Fibroblast of lung (primary cell): ENCODE data around the gene UPP2.

Experiments
- CTCF ChIP-seq, 2 donors: IDR thresholded peaks in 1 of 2; conservative IDR thresholded peaks in 1 of 2; 1 replicate in 1 of 2; 2 replicates in 1 of 2; pipeline ENCODE4 v1.5.1; 2011 to 2012; ENCODE audit warnings: low read length in 2 of 2, control low read depth in 1 of 2, inconsistent platforms in 1 of 2, low read depth in 1 of 2, mild to moderate bottlenecking in 1 of 2
- EZH2 ChIP-seq: IDR thresholded peaks from 2 replicates; pipeline ENCODE4 v1.5.1; 2012; ENCODE audit warnings: low read length, control low read depth, mild to moderate bottlenecking; ENCODE audit errors: missing control alignments

- no peak for TF ChIP-seq CTCF (conservative IDR thresholded peaks at IDR 0.05 in 1 of 2, IDR thresholded peaks at IDR 0.05 in 1 of 2; ENCODE audit: low read depth in 1 of 2, low read length in 2 of 2)
- no peak for TF ChIP-seq EZH2
These were observed 3.2 kb downstream of the UPP2 start for GRCh38 chr2:158104903-158105302.
